Small intestine (tissue), 7 donors: ENCODE measurements around the gene TMEM164. TPM values are rescaled to one million over a fixed set of nuclear protein-coding genes. Genes with fewer than 3 reads are reported as not detected.

Source experiments
- DNase-seq, 2 donors: peaks; one replicate each; pipeline versions ENCODE4 v3.0.0 to v3.0.0-alpha.2; 2013
- FAIRE-seq: peaks from 2 replicates; lab custom pipeline; 2012; peaks lifted over from hg19 to GRCh38; lab: Jason Lieb, UNC
- H3K27ac ChIP-seq, 3 donors: one replicate each; pipeline ENCODE4 v1.5.1; 2013; ENCODE audit warnings: low read length in 2 of 3, mild to moderate bottlenecking in 2 of 3, control low read depth in 1 of 3, inconsistent platforms in 1 of 3, low read depth in 1 of 3, moderate library complexity in 1 of 3
- H3K27me3 ChIP-seq, 3 donors: one replicate each; pipeline ENCODE4 v1.6.1; 2013; ENCODE audit warnings: low read length in 3 of 3, inconsistent platforms in 1 of 3; ENCODE audit not compliant: control insufficient read depth in 3 of 3, insufficient read depth in 3 of 3
- H3K36me3 ChIP-seq, 3 donors: one replicate each; pipeline ENCODE4 v1.6.1; 2013; ENCODE audit warnings: low read length in 3 of 3, inconsistent platforms in 1 of 3, low read depth in 1 of 3, mild to moderate bottlenecking in 1 of 3, moderate library complexity in 1 of 3; ENCODE audit not compliant: control insufficient read depth in 3 of 3, insufficient read depth in 2 of 3
- H3K4me1 ChIP-seq, 3 donors: one replicate each; pipeline ENCODE4 v1.6.1; 2013; ENCODE audit warnings: low read length in 2 of 3, inconsistent platforms in 1 of 3, low read depth in 1 of 3, mild to moderate bottlenecking in 1 of 3, moderate library complexity in 1 of 3; ENCODE audit not compliant: control insufficient read depth in 3 of 3, insufficient read depth in 2 of 3
- H3K4me3 ChIP-seq, 3 donors: one replicate each; pipeline ENCODE4 v1.5.1; 2013; ENCODE audit warnings: low read length in 3 of 3, control low read depth in 1 of 3, inconsistent platforms in 1 of 3, low read depth in 1 of 3, mild to moderate bottlenecking in 1 of 3, moderate library complexity in 1 of 3
- H3K9me3 ChIP-seq, 2 donors: one replicate each; pipeline ENCODE4 v1.6.1; 2013; ENCODE audit warnings: low read depth in 1 of 2, low read length in 1 of 2; ENCODE audit not compliant: control insufficient read depth in 2 of 2, insufficient read depth in 1 of 2
- WGBS, 3 donors: extraction: QIAGEN DNeasy Blood & Tissue Kit; methylation state at CpG; one replicate each; pipeline ENCODE4 v1.1.7; 2013; 5-methylcytosine and 5-hydroxymethylcytosine counted together
- polyA plus RNA-seq, 4 donors: library from polyadenylated mRNA; stranded (reverse) in 3 of 4; unstranded in 1 of 4; fragments of 200-250 nt in 3 of 4; fragments of 120-200 nt in 1 of 4; gene quantifications; one replicate each; pipeline versions ENCODE4 v1.2.1 to v1.2.3, GENCODE V29; 2013
- donor health status: healthy with polysubstance abuse.
- donor health status: control.
- donor health status: control.
- donor health status: Bipolar disorder and iron deficiency.
- donor health status: healthy.

Gene TMEM164
- polyA plus RNA-seq, 4 donors: 17.0 to 64.6 (median 22.2) TPM

DNA sequence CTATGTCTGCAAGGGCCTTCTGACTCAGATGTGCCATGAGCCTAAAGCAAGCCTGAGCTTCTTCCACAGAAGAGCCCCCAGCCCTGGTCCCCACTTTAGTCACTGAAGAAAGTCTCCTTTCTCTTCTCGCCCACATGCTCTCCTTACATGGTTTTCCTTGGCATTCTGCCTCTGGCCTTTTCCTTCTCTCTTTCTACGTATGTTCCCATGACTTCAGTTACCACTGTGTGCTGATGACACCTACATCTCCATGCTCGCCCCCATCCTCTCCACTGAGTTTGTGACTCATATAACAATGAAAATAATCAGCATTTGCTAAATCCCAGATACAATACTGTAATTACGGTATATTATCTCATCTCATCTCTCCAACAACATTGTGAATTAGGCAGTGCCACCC is 165.7 kb downstream of the TMEM164 start:
- Histone ChIP-seq H3K27ac (no peak overlapping the region), H3K4me3 (no peak overlapping the region), H3K27me3 (no peaks in the 10 kb centered on the region), H3K4me1 (no peaks in the 10 kb centered on the region), H3K36me3 (peaks cover 0 to 31% (median 0%) of the 10 kb centered on the region in 3 donors), H3K9me3 (no peaks in the 10 kb centered on the region)
- 69 to 95% (median 88%) methylated on average over 4 of the region's 4 CpGs for WGBS, 3 donors
- FAIRE-seq (no peak), DNase-seq (no peak)

DNA sequence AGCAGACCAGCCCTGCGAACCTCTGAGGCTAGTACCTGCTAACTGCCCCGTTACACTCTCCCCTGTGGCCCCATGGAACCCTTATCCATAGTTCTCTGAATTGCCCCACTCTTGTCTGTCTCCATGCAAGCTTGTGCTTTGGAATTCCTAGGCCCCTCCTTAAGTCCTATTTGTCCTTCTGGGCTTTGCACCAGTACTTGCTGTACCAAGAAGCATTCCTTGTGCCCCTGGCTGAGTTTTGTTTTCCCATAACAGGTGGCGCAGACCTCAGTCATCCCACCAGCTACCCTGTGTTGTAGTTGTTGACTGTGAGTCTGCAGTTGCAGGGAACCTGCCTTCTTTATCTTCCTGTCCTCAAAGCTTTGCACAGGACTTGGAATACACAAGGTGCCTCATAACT is 167.1 kb downstream of the TMEM164 start:
- no peak for FAIRE-seq

DNA sequence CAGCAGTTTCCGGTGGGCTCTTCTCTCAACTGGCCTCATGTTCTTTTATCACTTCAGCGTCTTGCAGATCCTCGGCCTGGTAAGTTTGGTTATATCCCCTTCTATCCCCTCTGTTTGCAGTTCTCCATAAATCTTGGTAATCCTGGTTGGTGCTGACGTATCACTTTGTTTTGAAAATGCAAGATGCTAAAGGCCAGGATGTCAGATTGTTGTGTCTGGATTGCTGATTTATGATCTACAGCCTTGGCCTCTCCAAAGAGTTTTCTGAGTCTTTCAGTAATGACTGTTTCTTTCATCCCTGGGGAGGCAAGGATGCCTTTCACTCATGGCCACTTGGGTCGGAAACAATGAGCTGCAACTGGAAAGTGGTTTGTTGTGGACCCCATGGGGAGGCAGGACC is 168.5 kb downstream of the TMEM164 start:
- Histone ChIP-seq H3K27ac (no peak overlapping the region), H3K4me1 (no peaks in the 10 kb centered on the region), H3K9me3 (no peaks in the 10 kb centered on the region), H3K4me3 (no peak overlapping the region), H3K36me3 (peaks cover 0 to 51% (median 0%) of the 10 kb centered on the region in 3 donors), H3K27me3 (no peaks in the 10 kb centered on the region)
- no peak for FAIRE-seq
- no peak for DNase-seq
- 78 to 90% (median 87%) methylated on average over 5 of the region's 5 CpGs for WGBS, 3 donors

More for the DNA sequence above, 167.1 kb downstream of the TMEM164 start:
- H3K4me1 ChIP-seq: no peaks in the 10 kb centered on the region
- H3K27ac ChIP-seq: no peak overlapping the region
- H3K27me3 ChIP-seq: no peaks in the 10 kb centered on the region
- WGBS, 3 donors: 90 to 98% (median 97%) methylated on average over 3 of the region's 3 CpGs
- H3K9me3 ChIP-seq: no peaks in the 10 kb centered on the region
- peaks cover 0 to 37% (median 0%) of the 10 kb centered on the region in 3 donors for H3K36me3 ChIP-seq
- H3K4me3 ChIP-seq: no peak overlapping the region
- DNase-seq: no peak

DNA sequence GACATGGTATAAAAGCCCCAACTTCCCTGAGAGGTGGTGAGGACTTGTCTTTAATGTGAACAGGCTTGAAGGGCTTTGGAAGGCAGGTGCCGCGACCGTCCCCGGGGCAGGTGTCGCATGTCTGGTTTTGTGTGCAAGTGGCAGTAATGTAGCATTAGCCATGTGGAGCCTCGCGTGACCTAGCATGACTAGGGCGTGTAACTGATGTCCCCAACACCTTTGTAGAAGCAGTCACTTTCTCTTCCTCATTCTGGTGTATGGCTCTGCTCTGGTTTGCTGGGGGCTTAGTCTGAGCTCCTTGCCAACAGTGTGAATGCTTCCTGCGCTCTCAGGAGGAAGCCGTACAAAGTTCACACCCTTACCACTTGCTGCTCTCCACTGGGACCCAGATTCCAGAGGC is 169.3 kb downstream of the TMEM164 start:
- no peaks in the 10 kb centered on the region for H3K27me3 ChIP-seq
- DNase-seq: no peak
- no peaks in the 10 kb centered on the region for H3K4me1 ChIP-seq
- H3K36me3 ChIP-seq: peaks cover 0 to 55% (median 0%) of the 10 kb centered on the region in 3 donors
- H3K9me3 ChIP-seq: no peaks in the 10 kb centered on the region
- H3K4me3 ChIP-seq: no peak overlapping the region
- no peak for FAIRE-seq
- 86 to 98% (median 91%) methylated on average over 7 to 10 of the region's 10 CpGs for WGBS, 3 donors
- no peak overlapping the region for H3K27ac ChIP-seq

DNA sequence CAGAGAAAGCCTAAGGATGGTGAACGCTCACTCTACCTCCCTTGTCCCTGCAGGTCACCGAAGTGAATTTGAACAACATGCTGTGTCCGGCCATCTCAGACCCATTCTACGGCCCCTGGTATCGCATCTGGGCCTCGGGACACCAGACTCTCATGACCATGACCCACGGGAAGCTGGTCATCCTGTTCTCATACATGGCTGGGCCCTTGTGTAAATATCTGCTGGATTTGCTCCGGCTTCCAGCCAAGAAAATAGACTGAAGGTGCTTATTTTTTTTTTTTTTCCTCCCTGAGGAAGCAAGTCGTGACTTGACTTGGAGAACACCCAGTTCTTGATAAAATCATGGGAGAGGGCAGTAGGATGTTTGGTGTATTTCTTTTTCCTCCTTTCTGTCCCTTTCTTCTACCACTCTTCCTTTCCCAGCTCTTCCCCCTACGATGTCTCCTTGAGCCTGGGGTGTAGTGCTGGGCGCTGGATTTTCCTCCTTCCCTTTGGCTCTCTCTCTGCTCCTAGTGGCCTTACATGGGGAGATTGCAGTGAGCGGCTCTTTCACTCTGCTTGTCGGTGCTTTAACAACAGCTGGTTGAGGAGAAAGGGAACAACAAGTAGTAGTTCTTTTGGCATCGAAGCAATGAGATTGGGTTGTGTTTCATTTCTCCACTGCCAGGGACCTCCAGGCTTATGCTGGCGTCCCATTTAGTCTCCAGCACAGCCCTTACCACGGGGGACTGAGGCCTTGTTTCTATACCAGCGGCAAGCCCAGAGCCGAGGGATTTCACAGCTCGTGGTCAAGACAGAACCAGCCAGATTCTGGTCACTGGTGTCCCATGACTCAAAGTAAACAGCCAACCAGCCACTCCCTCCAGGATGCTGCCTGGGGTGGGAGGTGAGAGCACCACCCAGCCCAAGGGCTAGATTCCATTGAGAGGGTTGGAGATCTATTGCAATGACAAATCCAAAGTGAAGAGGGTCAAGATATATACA is 170.6 kb downstream of the TMEM164 start:
- Histone ChIP-seq H3K9me3 (no peaks in the 10 kb centered on the region), H3K4me3 (no peak overlapping the region), H3K4me1 (no peaks in the 10 kb centered on the region), H3K36me3 (peaks cover 0 to 53% (median 0%) of the 10 kb centered on the region in 3 donors), H3K27ac (no peak overlapping the region), H3K27me3 (no peaks in the 10 kb centered on the region)
- WGBS, 3 donors: 76 to 90% (median 89%) methylated on average over 19 of the region's 19 CpGs
- FAIRE-seq (no peak), DNase-seq (no peak)

DNA sequence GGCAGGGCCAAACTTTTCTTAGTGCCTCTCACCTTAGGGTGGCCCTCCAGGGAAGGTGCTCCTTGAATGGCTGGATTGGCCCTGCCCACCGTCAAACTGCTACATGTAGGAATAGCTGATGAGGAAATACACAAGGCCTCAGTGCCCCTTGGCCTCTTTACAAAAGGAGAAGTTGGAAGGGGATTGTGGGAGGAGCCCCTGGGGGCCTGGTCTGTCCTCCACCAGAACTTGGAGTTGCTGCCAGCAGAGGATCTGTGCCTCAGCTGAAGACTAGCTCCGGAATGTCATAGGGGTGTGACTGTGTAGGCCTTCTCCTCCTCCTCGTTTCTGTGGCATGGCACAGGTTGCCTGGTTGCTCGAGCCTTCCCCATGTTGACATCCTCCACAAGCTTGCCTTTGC is 172.2 kb downstream of the TMEM164 start:
- peaks cover 0 to 60% (median 0%) of the 10 kb centered on the region in 3 donors for H3K36me3 ChIP-seq
- WGBS, 3 donors: 84 to 86% (median 85%) methylated on average over 4 of the region's 4 CpGs
- H3K27me3 ChIP-seq: no peaks in the 10 kb centered on the region
- FAIRE-seq: no peak
- DNase-seq: no peak
- no peak overlapping the region for H3K27ac ChIP-seq
- H3K4me1 ChIP-seq: no peaks in the 10 kb centered on the region
- H3K9me3 ChIP-seq: no peaks in the 10 kb centered on the region
- H3K4me3 ChIP-seq: no peak overlapping the region

DNA sequence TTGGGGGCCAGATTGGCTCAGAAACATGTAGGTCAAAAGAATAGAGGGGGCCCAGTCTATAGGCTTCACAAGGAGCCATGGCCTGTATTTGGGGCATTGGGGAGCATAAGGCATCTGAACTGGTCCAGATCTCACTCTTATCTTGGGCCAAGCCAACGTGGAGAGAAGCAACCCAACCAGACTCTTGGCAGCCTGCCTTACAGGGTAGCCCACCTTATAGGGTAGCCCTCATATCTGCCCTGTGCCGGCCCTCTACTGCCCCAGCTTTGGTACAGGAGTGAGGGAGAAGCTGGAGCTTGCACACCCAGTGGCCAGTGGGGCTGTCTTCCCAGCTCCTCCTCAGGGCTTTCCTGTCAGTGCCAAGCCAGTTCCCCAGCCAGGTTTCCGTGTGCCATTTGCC is 172.8 kb downstream of the TMEM164 start:
- Histone ChIP-seq H3K27me3 (no peaks in the 10 kb centered on the region), H3K4me1 (no peaks in the 10 kb centered on the region), H3K36me3 (peaks cover 0 to 61% (median 0%) of the 10 kb centered on the region in 3 donors), H3K27ac (no peak overlapping the region), H3K9me3 (no peaks in the 10 kb centered on the region), H3K4me3 (no peak overlapping the region)
- no peak for DNase-seq
- whole genome bisulfite sequencing, 3 donors: 77 to 96% (median 78%) methylated on average over 2 to 3 of the region's 3 CpGs
- FAIRE-seq: no peak

DNA sequence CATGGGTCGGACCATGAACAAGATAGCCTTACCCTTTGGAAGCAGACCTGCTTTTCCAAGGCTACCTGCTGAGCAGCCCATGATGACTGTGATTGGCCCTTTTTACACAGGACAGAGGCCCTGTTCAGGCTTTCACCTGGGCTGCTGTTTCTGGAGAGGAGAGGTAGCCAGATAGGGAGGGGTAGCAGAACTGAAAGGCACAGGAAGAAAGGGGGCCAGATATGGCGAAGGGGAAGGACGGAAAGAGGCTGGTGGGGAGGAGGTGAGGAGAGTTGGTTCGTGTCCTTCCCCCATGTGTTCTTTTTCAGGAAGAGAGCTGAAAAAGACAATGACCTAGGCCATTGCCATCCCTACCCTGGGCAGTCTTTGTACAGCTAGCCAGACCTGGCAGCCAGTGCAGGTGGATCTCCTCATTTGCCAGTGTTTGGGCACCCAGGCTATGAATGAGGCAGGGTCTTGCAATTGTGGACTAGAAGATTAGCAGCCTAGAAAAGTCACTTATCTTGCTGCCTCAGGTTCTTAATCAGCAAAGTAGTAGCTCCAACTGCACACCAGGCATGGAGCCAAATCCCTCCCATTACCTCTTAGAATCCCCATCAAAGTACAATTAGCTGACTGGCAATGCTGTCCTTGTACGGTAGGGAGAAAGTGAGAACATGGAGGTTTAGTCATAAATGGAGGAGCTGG is 175.4 kb downstream of the TMEM164 start:
- Histone ChIP-seq H3K4me1 (no peaks in the 10 kb centered on the region), H3K27ac (no peak overlapping the region), H3K36me3 (peaks cover 0 to 50% (median 0%) of the 10 kb centered on the region in 3 donors), H3K9me3 (no peaks in the 10 kb centered on the region), H3K27me3 (no peaks in the 10 kb centered on the region), H3K4me3 (no peak overlapping the region)
- FAIRE-seq (no peak), DNase-seq (peak; percentile 8 to 53)
- WGBS, 3 donors: 71 to 85% (median 75%) methylated on average over 5 of the region's 5 CpGs
